ENCODE data around the gene GALM. TPM values are rescaled to one million over a fixed set of nuclear protein-coding genes. Genes with fewer than 3 reads are reported as not detected.

GALM gene
- total and polyA plus RNA-seq, 2 of the 13 experiments (the other 11 are each of a cell fraction or from before 2014, with no cell fraction given): 65.5 to 90.0 TPM

GRCh38 chr2:38750011-38750890, 84.3 kb downstream of the GALM start (continued):
- TF ChIP-seq THAP7 (CRISPR knock-in tag; IDR thresholded peaks at IDR 0.05): no peak
- no peak for TF ChIP-seq ZNF280B (CRISPR knock-in tag; IDR thresholded peaks at IDR 0.05; ENCODE audit: borderline replicate concordance)
- TF ChIP-seq HOXA7 (CRISPR knock-in tag; IDR thresholded peaks at IDR 0.05): no peak
- peak; percentile 15; the same call in 1 of the 2 replicates for TF ChIP-seq KLF12 (CRISPR knock-in tag; IDR thresholded peaks at IDR 0.05; ENCODE audit: borderline replicate concordance)
- TF ChIP-seq TCF7 (IDR thresholded peaks at IDR 0.05; ENCODE audit: low read depth): no peak
- no peak for TF ChIP-seq ZBTB1 (CRISPR knock-in tag; IDR thresholded peaks at IDR 0.05; ENCODE audit: borderline replicate concordance)
- 0 out of 2 replicates have a peak, but pooled peaks have one; percentile 5 for TF ChIP-seq HOXA9 (CRISPR knock-in tag; IDR thresholded peaks at IDR 0.05; ENCODE audit: borderline replicate concordance)
- TF ChIP-seq ZBTB25 (CRISPR knock-in tag; IDR thresholded peaks at IDR 0.05): no peak
- TF ChIP-seq NRL (CRISPR knock-in tag; IDR thresholded peaks at IDR 0.05; ENCODE audit: borderline replicate concordance): no peak
- TF ChIP-seq ZNF350 (CRISPR knock-in tag; IDR thresholded peaks at IDR 0.05; ENCODE audit: borderline replicate concordance, low read depth): no peak
- TF ChIP-seq MAFG (CRISPR knock-in tag; IDR thresholded peaks at IDR 0.05): no peak
- no peak for TF ChIP-seq ZKSCAN1 (IDR thresholded peaks at IDR 0.05; ENCODE audit: low read length)
- no peak for TF ChIP-seq ZNF569 (CRISPR knock-in tag; IDR thresholded peaks at IDR 0.05; ENCODE audit: borderline replicate concordance)
- no peak for TF ChIP-seq ZNF557 (CRISPR knock-in tag; IDR thresholded peaks at IDR 0.05)
- peak in 1 of 2 experiments; percentile 70; a peak in 2 of 4 replicates for TF ChIP-seq POLR2A (IDR thresholded peaks at IDR 0.05; ENCODE audit: insufficient read depth in 1 of 2, low read depth in 2 of 2, low read length in 2 of 2)
- TF ChIP-seq USF2 (IDR thresholded peaks at IDR 0.05; ENCODE audit: low read depth, low read length): no peak
- no peak for TF ChIP-seq USF2 (CRISPR knock-in tag; IDR thresholded peaks at IDR 0.05; ENCODE audit: borderline replicate concordance)
- TF ChIP-seq POLR2G (IDR thresholded peaks at IDR 0.05; ENCODE audit: low read depth, low read length): 0 out of 2 replicates have a peak, but pooled peaks have one; percentile 38
- 0 out of 2 replicates have a peak, but pooled peaks have one; percentile 10 for TF ChIP-seq ZBTB7B (CRISPR knock-in tag; IDR thresholded peaks at IDR 0.05)
- peak; percentile 17 for TF ChIP-seq ASH2L (IDR thresholded peaks at IDR 0.05; ENCODE audit: insufficient read length, low read depth, low read length)
- peak; percentile 73; the same call in 1 of the 2 replicates for TF ChIP-seq ZNF362 (CRISPR knock-in tag; IDR thresholded peaks at IDR 0.05; ENCODE audit: borderline replicate concordance)
- peak; percentile 59; the same call in 1 of the 2 replicates for TF ChIP-seq ZNF644 (CRISPR knock-in tag; IDR thresholded peaks at IDR 0.05; ENCODE audit: low read depth)
- TF ChIP-seq KDM3A (CRISPR knock-in tag; IDR thresholded peaks at IDR 0.05; ENCODE audit: low read depth): 0 out of 2 replicates have a peak, but pooled peaks have one; percentile 2

Data from HepG2 (cell line).